Neural cell (in vitro differentiated cells): ENCODE results near the gene DAGLA. TPM values are rescaled to one million over a fixed set of nuclear protein-coding genes. Genes with fewer than 3 reads are reported as not detected.

Experiments used
- H2AFZ ChIP-seq: fragments of 200-600, 300-800 bp; sonication (generic), shearing (Covaris generic); 2 replicates; pipeline ENCODE4 v1.6.0; 2014; ENCODE audit warnings: low read depth, mild to moderate bottlenecking, antibody characterized with exemption, low read length, moderate library complexity
- H3F3A ChIP-seq: fragments of 200-600 bp; shearing (Covaris generic); 2 replicates; pipeline ENCODE4 v1.6.1; 2016; ENCODE audit warnings: mild to moderate bottlenecking, moderate library complexity, mixed read lengths, antibody characterized with exemption, low read length; ENCODE audit not compliant: insufficient read depth, poor library complexity, severe bottlenecking
- H3K27ac ChIP-seq: fragments of 200-600, 300-800 bp; sonication (generic), shearing (Covaris generic); 2 replicates; pipeline ENCODE4 v1.5.1; 2014; ENCODE audit warnings: mild to moderate bottlenecking, low read length, moderate library complexity
- H3K27me3 ChIP-seq: fragments of 300-800, 200-600 bp; sonication (generic), shearing (Covaris generic); 2 replicates; pipeline ENCODE4 v1.6.0; 2014; ENCODE audit warnings: mild to moderate bottlenecking, low read depth, low read length, moderate library complexity; ENCODE audit not compliant: insufficient read depth
- H3K36me3 ChIP-seq: fragments of 300-800, 200-600 bp; sonication (generic), shearing (Covaris generic); 2 replicates; pipeline ENCODE4 v1.5.1; 2014; ENCODE audit warnings: mild to moderate bottlenecking, antibody characterized with exemption, low read length, moderate library complexity; ENCODE audit not compliant: insufficient read depth
- H3K4me2 ChIP-seq: fragments of 300-800, 200-600 bp; sonication (generic), shearing (Covaris generic); 2 replicates; pipeline ENCODE4 v1.6.0; 2014; ENCODE audit warnings: mild to moderate bottlenecking, low read length
- H3K4me3 ChIP-seq: fragments of 300-800, 200-600 bp; sonication (generic), shearing (Covaris generic); 2 replicates; pipeline ENCODE4 v1.5.1; 2014; ENCODE audit warnings: mild to moderate bottlenecking, low read length, moderate library complexity
- H3K79me2 ChIP-seq: fragments of 200-600 bp; shearing (Covaris generic); replicated peaks from 2 replicates; pipeline ENCODE4 v1.6.0; 2014; ENCODE audit warnings: mild to moderate bottlenecking, low read length, moderate library complexity; ENCODE audit not compliant: insufficient read depth
- H3K9ac ChIP-seq: fragments of 300-800, 200-600 bp; sonication (generic), shearing (Covaris generic); 2 replicates; pipeline ENCODE4 v1.6.1; 2016; ENCODE audit warnings: mild to moderate bottlenecking, low read length, mixed read lengths
- H3K9me2 ChIP-seq: fragments of 200-600 bp; shearing (Covaris generic); 2 replicates; pipeline ENCODE4 v1.6.1; 2016; ENCODE audit warnings: mild to moderate bottlenecking, low read length, mixed read lengths; ENCODE audit not compliant: insufficient read depth
- H3K9me3 ChIP-seq: fragments of 200-600, 300-800 bp; sonication (generic), shearing (Covaris generic); 2 replicates; pipeline ENCODE4 v1.6.1; 2016; ENCODE audit warnings: mild to moderate bottlenecking, mixed run types, low read length, moderate library complexity, mixed read lengths
- H4K20me1 ChIP-seq: fragments of 200-600 bp; shearing (Covaris generic); 2 replicates; pipeline ENCODE4 v1.6.1; 2016; ENCODE audit warnings: mild to moderate bottlenecking, mixed run types; ENCODE audit not compliant: insufficient read depth
- CTCF ChIP-seq: fragments of 450-650 bp; IDR thresholded peaks from 2 replicates; pipeline ENCODE4 v1.5.1; 2014; ENCODE audit warnings: antibody characterized with exemption, mild to moderate bottlenecking, moderate library complexity; ENCODE audit not compliant: poor library complexity, severe bottlenecking
- EP300 ChIP-seq: fragments of 450-650 bp; conservative IDR thresholded peaks from 2 replicates; pipeline ENCODE4 v1.6.1; 2014; ENCODE audit warnings: antibody characterized with exemption, mild to moderate bottlenecking, moderate library complexity; ENCODE audit not compliant: poor library complexity, severe bottlenecking
- EZH2 ChIP-seq: fragments of 200-600, 300-800 bp; shearing (Covaris generic), sonication (generic); IDR thresholded peaks from 2 replicates; pipeline ENCODE4 v1.6.1; 2014; ENCODE audit warnings: antibody characterized with exemption, low read length, borderline replicate concordance, mild to moderate bottlenecking; ENCODE audit not compliant: insufficient read depth, poor library complexity, severe bottlenecking
- MXI1 ChIP-seq: fragments of 450-650 bp; conservative IDR thresholded peaks from 2 replicates; pipeline ENCODE4 v1.6.1; 2014; ENCODE audit warnings: antibody characterized with exemption, mild to moderate bottlenecking; ENCODE audit not compliant: poor library complexity, severe bottlenecking
- POLR2AphosphoS5 ChIP-seq: IDR thresholded peaks from 2 replicates; pipeline ENCODE4 v1.6.1; 2012
- RAD21 ChIP-seq: fragments of 450-650 bp; conservative IDR thresholded peaks from 2 replicates; pipeline ENCODE4 v1.6.1; 2014; ENCODE audit warnings: antibody characterized with exemption, mild to moderate bottlenecking, moderate library complexity
- REST ChIP-seq: IDR thresholded peaks from 2 replicates; pipeline ENCODE4 v1.6.1; 2012; ENCODE audit warnings: borderline replicate concordance
- SMC3 ChIP-seq: fragments of 450-650 bp; conservative IDR thresholded peaks from 2 replicates; pipeline ENCODE4 v1.6.1; 2014; ENCODE audit warnings: antibody characterized with exemption, mild to moderate bottlenecking, moderate library complexity; ENCODE audit not compliant: poor library complexity
- TAF1 ChIP-seq: IDR thresholded peaks from 2 replicates; pipeline ENCODE4 v1.6.1; 2012; ENCODE audit warnings: low read depth
- polyA plus RNA-seq: library from polyadenylated mRNA; depleted of rRNA; stranded (reverse); fragments of >200 nt; gene quantifications from 2 replicates; pipeline ENCODE4 v1.2.3, GENCODE V29; 2014

The DAGLA gene
- polyA plus RNA-seq, 1 donor from 2014 or later: 4.5 TPM

GRCh38 chr11:61756452-61757212 lies 76.4 kb downstream of the DAGLA start:
- Histone ChIP-seq H3K4me3 (no peak overlapping the region), H3K27me3 (peaks cover 15% of the 10 kb centered on the region), H2AFZ (no peak overlapping the region), H3K27ac (no peak overlapping the region), H3K9me2 (no peaks in the 10 kb centered on the region), H3K79me2 (no peaks in the 10 kb centered on the region), H3K36me3 (no peaks in the 10 kb centered on the region), H3K9ac (no peak overlapping the region), H4K20me1 (no peaks in the 10 kb centered on the region), H3K4me2 (no peak overlapping the region), H3F3A (no peaks in the 10 kb centered on the region), H3K9me3 (no peaks in the 10 kb centered on the region)
- TF ChIP-seq TAF1: no peak
- no peak for TF ChIP-seq CTCF
- TF ChIP-seq EZH2: no peak
- TF ChIP-seq POLR2AphosphoS5: no peak
- TF ChIP-seq RAD21: no peak
- no peak for TF ChIP-seq MXI1
- no peak for TF ChIP-seq SMC3
- no peak for TF ChIP-seq REST
- no peak for TF ChIP-seq EP300

- no peak overlapping the region for H3K4me2 ChIP-seq
- H3K36me3 ChIP-seq: no peaks in the 10 kb centered on the region
- H4K20me1 ChIP-seq: no peaks in the 10 kb centered on the region
- H3K9me3 ChIP-seq: no peaks in the 10 kb centered on the region
- no peaks in the 10 kb centered on the region for H3F3A ChIP-seq
- H3K27me3 ChIP-seq: peaks cover 9% of the 10 kb centered on the region
- H3K27ac ChIP-seq: no peak overlapping the region
- no peak overlapping the region for H3K9ac ChIP-seq
- H3K79me2 ChIP-seq: no peaks in the 10 kb centered on the region
- H3K9me2 ChIP-seq: no peaks in the 10 kb centered on the region
- TF ChIP-seq RAD21 (no peak), CTCF (no peak), POLR2AphosphoS5 (no peak), MXI1 (no peak), EP300 (no peak), REST (no peak), SMC3 (no peak), EZH2 (no peak), TAF1 (no peak)
- no peak overlapping the region for H2AFZ ChIP-seq
- H3K4me3 ChIP-seq: no peak overlapping the region
These were observed 77.1 kb downstream of the DAGLA start for GRCh38 chr11:61757213-61757862.
